ENCODE results near the gene RINL. TPM values are rescaled to one million over a fixed set of nuclear protein-coding genes. Genes with fewer than 3 reads are reported as not detected.

The RINL gene
- total RNA-seq, 4 donors from 2014 or later: 4.6 to 10.4 (median 6.6) TPM

GRCh38 chr19:38917516-38917915 lies 39.4 kb upstream of the RINL start:
- Histone ChIP-seq H3K27me3 (peaks cover 0 to 1% (median 0%) of the 10 kb centered on the region in 4 donors), H3K4me1 (no peaks in the 10 kb centered on the region), H3K36me3 (peaks cover 0 to 34% (median 21%) of the 10 kb centered on the region in 4 donors), H3K27ac (replicated peaks in 1 of 4) (no peak overlapping the region), H3K9me3 (no peaks in the 10 kb centered on the region), H3K4me3 (no peak overlapping the region)
- DNase-seq (ENCODE audit: extremely low spot score): no peak
- intact Hi-C loops (cut with DNase I): no loop called here
- TF ChIP-seq EP300 (IDR thresholded peaks at IDR 0.05) (no peak), POLR2A (IDR thresholded peaks at IDR 0.05; ENCODE audit: low read depth) (no peak), POLR2AphosphoS5 (IDR thresholded peaks at IDR 0.05) (no peak), CTCF (IDR thresholded peaks at IDR 0.05) (no peak)
- 81% methylated on average over 4 of the region's 9 CpGs for WGBS

GRCh38 chr19:38915329-38916321 lies 37.5 kb upstream of the RINL start:
- H3K9me3 ChIP-seq: no peaks in the 10 kb centered on the region
- TF ChIP-seq POLR2AphosphoS5 (IDR thresholded peaks at IDR 0.05) (no peak), CTCF (IDR thresholded peaks at IDR 0.05) (no peak), EP300 (IDR thresholded peaks at IDR 0.05) (no peak), POLR2A (IDR thresholded peaks at IDR 0.05; ENCODE audit: low read depth) (no peak)
- peaks cover 0 to 19% (median 7%) of the 10 kb centered on the region in 4 donors for H3K36me3 ChIP-seq
- WGBS: 91% methylated on average over 38 of the region's 44 CpGs
- H3K4me1 ChIP-seq: peaks cover 0 to 6% (median 2%) of the 10 kb centered on the region in 4 donors
- H3K27ac ChIP-seq (replicated peaks in 1 of 4): no peak overlapping the region
- intact Hi-C loops (cut with DNase I): no loop called here
- H3K27me3 ChIP-seq: peaks cover 0 to 20% (median 9%) of the 10 kb centered on the region in 4 donors
- no peak for DNase-seq (ENCODE audit: extremely low spot score)
- no peak overlapping the region for H3K4me3 ChIP-seq

GRCh38 chr19:38913958-38914357 lies 35.9 kb upstream of the RINL start:
- Histone ChIP-seq H3K27ac (replicated peaks in 1 of 4) (no peak overlapping the region), H3K9me3 (no peaks in the 10 kb centered on the region), H3K4me1 (peaks cover 0 to 6% (median 2%) of the 10 kb centered on the region in 4 donors), H3K27me3 (peaks cover 0 to 22% (median 9%) of the 10 kb centered on the region in 4 donors), H3K36me3 (peaks cover 0 to 18% (median 11%) of the 10 kb centered on the region in 4 donors), H3K4me3 (no peak overlapping the region)
- DNase-seq (ENCODE audit: extremely low spot score): no peak
- WGBS: 95% methylated on average over 8 of the region's 8 CpGs
- no peak for TF ChIP-seq POLR2A (IDR thresholded peaks at IDR 0.05; ENCODE audit: low read depth)
- no peak for TF ChIP-seq POLR2AphosphoS5 (IDR thresholded peaks at IDR 0.05)
- no peak for TF ChIP-seq EP300 (IDR thresholded peaks at IDR 0.05)
- no peak for TF ChIP-seq CTCF (IDR thresholded peaks at IDR 0.05)
- intact Hi-C loops (cut with DNase I): no loop called here

GRCh38 chr19:38912600-38913514 lies 34.8 kb upstream of the RINL start:
- Histone ChIP-seq H3K27me3 (peaks cover 0 to 22% (median 9%) of the 10 kb centered on the region in 4 donors), H3K27ac (replicated peaks in 1 of 4) (no peak overlapping the region), H3K36me3 (peaks cover 0 to 29% (median 21%) of the 10 kb centered on the region in 4 donors), H3K9me3 (no peaks in the 10 kb centered on the region), H3K4me3 (no peak overlapping the region), H3K4me1 (peaks cover 0 to 6% (median 2%) of the 10 kb centered on the region in 4 donors)
- TF ChIP-seq POLR2A (IDR thresholded peaks at IDR 0.05; ENCODE audit: low read depth): no peak
- no peak for DNase-seq (ENCODE audit: extremely low spot score)
- 69% methylated on average over 8 of the region's 12 CpGs for WGBS
- intact Hi-C loops (cut with DNase I): no loop called here

Data from esophagus muscularis mucosa (tissue), 4 donors.